Stimulated activated CD8-positive, alpha-beta memory T cell treated with anti-CD3 and anti-CD28 coated beads, Interleukin-15, amount 100 ng/mL, for 4 hours (primary cell): ENCODE results near the gene PRKCQ.
"Not testable (repeated sequence)": the region's sequence is repeated elsewhere in the genome, so short reads cannot be mapped to it uniquely, and the experiment has no call there.

Source experiments
- DNase-seq, 2 donors: peaks; one replicate each; pipeline ENCODE4 v3.0.0-alpha.2; 2020; ENCODE audit warnings: low read depth in 2 of 2

The PRKCQ gene

DNA sequence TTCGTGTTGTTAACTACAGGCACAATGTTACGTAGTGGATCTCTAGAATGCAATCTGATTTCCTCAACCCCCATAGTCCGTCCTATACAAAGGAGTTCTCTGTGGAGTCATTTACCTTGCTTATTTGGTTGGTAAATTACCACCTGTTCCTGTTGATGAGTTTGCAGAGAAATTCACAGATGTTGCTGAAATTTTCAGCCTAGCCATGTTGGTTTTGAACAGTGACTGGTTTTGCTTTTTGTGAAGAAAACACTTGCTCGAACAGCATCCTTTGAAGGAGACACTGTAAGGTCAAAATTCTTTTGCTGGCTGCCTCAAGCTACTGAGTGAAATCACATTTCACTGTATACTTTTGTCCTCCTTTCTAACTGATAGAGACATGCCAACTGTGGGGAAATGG lies 15.4 kb upstream of the PRKCQ start:
- no peak for DNase-seq

DNA sequence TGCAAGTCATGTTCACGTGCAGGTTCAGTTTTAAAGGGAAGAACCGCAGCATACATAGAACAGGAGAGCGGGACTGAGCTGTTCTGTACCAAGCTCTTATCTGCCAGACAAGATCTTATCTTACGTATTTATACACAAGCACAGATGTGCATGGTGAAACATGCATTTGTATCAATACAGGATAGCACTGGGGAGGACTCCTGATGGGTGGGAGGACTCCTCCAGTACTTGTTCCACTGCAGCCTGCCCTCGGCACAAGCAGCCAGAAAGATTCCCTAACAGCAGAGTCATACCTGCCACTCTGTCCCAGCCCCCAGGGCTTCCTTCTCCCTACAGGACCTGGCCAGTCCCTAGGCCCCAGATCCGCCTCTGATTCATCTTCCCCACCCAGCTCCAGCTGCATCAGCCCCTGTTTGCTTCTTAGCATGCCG lies 13.2 kb upstream of the PRKCQ start:
- DNase-seq: no peak

DNA sequence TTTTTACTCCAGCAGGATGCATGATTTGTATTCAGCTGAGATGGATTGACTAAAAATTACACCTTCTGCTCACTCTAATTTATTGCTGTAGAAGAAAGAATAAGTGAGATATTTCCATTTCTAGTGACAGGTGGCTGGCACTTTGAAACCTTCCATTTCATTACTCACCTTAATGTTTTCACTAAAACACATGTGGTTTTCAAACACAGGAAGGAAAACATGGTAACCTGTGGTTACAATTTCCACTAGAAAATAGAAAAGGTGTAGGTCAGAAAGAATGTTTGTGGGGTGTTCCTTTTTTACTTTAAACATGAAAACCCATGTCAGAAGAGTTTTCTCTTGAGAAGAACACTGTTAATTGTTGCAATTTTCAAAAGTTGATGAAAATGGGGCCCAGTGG lies 12.0 kb upstream of the PRKCQ start:
- no peak for DNase-seq

DNA sequence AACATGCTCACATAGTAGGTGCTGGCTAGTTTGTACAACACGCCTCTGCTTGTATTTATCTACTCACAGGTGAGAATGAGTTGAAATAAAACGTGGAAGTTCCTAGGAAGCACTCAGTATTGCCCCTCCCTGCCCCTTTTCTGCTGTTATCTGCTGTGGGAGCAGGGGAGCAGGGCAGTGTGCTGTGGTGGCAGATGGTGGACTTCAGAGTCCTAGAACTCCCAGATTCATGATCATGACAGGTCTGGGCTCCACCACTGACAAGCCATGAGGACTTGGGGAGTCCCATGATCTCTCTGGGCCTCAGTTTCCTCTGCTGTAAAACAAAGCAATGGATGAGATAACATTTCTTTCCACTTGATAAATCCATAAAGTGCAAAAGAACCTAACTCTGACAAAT lies 11.6 kb upstream of the PRKCQ start:
- no peak for DNase-seq

DNA sequence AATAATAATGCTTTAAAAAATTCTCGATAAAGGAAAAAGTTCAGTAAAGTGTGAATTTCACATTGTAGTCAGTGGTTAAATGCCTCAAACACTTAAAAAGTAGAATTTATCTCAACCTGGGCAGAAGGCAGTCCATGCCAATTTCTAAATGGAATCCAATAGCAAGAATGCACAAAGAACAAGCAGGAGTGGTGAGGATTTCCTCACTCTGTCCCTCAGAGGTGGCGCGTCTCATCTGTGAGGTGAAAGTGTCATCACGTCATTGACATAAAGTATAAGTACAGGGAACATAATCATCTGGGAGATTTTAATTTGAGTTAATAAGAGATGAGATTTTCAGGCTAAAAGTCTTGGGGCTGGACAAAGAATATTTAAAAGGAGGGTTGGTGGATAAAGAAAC lies 10.0 kb upstream of the PRKCQ start:
- DNase-seq: no peak

DNA sequence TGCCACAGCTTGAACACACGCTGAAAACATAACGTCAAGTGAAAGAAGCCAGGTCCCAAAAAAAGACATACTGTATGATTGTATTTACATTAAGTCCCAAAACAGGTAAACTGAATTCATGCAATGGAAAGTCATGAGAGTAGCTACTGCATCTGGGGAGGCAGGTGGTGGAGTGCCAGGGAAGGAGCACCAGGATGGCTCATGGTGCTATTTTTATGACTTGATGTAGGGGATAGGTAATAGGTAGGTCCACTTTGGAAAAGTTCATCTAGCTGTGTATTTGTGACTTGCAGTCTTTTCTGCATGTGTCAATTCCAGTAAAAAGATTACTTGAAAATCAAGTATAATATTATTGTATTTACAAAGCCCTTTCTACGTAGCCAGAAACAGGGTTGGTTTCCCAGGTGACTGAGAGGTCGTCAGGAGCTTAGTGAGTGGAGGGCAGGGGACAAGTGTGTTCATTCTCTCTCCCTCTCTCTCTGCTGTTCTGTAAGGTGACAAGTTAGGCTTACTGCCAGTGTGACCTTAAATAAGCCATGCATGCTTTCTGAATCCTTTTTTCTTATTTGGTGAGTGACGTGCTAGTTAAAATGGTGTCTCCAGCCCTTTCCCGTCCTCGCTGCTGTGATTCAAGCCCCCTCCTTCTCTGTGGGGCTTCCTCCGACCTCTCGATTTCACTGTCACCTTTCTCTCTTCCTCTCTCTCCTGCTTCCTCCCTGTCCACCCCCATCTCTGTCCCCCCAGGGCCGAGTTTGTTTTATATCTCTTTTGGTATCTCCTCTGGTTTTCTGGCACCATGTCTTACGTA lies 9.4 kb upstream of the PRKCQ start:
- DNase-seq: no peak

DNA sequence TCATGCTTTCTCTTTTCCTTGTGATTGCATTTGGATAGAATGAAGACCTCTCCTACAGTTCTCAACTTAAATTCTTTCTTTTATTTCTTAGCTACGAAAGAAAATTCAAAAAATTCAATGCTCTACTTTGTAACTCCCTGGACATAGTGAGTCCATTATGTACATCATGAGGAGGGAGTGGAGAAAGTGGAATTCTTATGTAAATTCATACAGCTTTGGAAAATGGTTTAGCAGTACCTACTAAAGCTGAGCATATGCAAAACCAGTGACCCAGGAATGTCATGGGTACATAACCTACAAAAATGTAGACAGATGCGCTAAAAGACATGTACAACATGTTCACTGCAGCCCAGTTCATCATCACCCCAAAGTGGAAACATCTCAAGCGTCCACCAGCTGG lies 8.8 kb upstream of the PRKCQ start:
- no peak for DNase-seq

DNA sequence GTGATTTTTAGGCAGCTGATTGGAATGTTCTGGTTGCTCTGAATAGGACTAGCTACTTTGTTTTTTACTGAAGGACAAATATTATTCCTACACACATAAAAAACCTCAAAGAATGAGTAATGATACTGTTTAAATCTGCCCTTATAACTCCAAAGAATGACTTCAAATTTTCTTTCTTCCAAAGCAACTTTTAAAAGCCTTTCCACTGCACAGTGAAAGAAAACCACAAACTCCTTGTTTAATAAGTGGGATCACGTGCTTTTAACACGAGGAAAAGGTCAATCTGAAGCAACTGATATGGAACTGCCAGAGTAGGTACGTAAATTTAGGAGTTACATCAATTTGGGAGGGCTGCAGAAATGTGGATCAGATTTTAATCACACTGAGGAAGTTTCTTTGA lies 8.0 kb upstream of the PRKCQ start:
- DNase-seq: no peak

DNA sequence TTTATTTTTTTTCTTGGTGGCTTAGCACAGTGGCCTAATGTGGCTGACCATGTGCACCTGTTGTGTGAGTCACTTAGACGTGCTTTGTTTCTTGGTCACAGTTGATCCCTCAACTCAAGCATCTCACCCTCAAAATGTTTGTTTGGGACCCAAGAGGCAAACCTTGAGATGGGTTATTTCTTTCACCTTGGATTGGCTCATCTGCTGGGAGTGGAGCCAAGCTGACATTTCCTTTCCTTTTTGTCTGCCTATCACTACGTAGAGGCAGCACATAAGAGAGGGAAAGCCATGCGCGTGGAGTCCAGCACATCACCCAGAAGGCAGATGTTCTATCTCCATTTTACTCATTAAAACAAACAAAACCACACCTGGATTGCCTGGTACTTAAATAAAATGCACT lies 6.4 kb upstream of the PRKCQ start:
- no peak for DNase-seq

DNA sequence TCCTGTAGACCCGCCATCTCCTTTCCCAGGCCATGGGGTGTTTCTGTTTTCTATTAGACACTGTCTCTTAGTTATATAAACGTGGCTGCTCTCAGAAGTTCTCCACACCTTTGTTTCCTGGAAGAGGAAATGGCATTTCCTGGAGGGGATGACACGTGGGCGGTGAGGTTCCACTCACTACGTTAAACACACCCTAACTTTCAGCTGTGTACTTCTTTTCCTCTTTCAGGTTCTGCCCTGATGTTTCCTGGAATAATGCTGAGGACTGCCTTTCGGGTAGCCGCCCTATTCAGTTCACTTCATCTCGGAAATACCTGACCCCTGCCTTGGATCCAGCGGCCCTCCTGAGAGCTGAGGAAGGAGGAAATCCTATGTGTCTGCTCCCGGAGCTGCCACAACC lies 3.4 kb upstream of the PRKCQ start:
- peak; percentile 71 to 82 for DNase-seq

DNA sequence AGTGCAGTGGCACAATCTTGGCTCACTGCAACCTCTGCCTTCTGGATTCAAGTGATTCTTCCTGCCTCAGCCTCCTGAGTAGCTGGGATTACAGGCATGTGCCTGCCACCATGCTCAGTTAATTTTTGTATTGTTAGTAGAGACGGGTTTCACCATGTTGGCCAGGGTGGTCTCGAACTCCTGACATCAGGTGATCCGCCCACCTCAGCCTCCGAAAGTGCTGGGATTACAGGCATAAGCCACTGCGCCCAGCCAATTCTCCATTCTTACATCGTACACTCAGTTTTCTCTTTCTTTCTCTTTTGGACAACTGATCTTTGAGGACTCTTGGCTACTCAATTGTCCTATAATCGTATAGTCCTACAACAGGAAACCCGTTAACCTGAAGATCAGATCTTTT lies 2.8 kb upstream of the PRKCQ start:
- not testable (repeated sequence) for DNase-seq

DNA sequence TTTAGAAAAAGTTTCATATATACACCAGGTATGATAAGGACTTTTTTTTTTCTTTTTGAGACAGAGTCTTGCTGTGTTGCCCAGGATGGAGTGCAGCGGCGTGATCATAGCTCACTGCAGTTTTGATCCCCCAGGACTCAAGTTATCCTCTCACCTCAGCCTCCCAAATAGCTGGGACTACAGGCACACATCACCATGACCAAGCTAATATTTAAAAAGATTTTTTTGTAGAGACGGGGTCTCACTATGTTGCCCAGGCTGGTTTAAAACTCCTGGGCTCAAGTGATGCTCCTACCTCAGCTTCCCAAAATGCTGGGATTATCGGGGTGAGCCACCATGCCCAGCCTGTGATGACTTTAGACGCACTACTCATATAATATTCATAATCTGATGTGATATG lies 2.2 kb upstream of the PRKCQ start:
- no peak for DNase-seq

DNA sequence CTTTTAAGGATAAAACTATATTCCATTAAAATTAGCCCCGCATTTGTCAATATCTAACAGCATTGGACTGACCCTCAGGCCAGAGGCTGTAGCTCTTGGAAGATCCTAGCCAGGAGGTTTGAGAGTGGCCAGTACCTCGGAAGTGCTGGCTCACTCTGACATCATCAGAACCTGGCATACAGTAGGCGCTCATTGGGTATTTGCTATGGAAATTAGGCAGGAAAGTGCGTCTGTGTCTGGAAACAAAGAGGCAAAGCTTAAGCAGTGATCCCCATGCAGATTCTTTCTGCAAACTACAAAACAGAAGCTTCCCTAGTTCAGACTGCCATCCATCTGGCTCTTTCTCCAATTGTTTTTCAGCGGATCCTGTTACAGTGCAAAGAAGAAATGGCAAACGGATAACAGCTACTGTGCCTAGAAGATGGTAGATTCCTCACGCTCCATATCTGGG lies 1.7 kb upstream of the PRKCQ start:
- no peak for DNase-seq

DNA sequence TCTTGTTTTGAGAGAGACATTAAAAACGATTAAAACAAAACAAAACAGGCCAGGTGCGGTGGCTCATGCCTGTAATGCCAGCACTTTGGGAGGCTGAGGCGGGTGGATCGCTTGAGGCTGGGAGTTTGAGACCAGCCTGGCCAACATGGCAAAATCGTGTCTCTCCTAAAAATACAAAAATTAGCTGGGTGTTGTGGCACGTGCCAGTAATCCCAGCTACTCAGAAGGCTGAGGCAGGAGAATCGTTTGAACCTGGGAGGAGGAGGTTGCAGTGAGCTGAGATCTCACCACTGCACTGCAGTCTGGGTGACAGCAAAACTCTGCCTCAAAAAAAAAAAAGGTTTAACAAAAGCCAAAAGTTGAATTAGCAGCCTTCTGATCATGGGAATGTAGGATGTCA lies 1.1 kb upstream of the PRKCQ start:
- DNase-seq: not testable (repeated sequence)

DNA sequence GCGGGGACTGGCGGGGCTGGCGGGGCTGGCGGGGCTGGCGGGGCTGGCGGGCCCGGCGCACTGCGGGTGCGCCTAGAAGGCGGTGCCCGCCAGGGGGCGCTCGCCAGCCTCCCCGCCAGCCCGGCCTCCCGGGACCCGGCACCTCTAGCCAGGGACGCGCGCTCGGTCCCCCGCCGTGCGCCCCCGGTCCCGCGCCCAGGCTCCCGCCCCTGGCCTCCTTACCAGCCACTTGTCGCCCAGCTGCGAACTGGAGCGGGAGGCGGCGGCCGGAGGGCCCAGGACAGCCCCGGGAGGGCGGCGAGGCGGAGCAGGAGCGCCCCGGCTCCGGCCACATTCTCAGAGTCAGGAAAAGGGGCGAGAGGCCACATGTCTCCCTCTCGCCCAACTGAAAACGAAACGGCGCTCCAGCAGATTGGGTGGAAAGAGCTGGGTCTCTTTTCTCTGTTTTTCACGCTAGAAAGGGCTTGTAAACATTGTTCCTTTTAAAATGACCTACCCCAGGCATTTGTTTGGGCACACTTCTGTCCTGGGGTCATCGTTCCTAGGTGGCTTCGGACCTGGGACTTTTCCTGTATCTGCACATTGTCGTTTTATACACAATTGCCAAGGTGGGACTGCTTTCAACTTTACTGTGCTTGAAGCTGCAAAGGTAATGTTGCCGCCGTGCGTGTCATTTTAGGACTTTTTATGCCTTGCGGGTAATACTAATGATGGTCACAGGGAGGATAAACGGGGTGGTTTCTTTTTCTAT lies 378 bp upstream of the PRKCQ start:
- DNase-seq: peak; percentile 62 to 75

DNA sequence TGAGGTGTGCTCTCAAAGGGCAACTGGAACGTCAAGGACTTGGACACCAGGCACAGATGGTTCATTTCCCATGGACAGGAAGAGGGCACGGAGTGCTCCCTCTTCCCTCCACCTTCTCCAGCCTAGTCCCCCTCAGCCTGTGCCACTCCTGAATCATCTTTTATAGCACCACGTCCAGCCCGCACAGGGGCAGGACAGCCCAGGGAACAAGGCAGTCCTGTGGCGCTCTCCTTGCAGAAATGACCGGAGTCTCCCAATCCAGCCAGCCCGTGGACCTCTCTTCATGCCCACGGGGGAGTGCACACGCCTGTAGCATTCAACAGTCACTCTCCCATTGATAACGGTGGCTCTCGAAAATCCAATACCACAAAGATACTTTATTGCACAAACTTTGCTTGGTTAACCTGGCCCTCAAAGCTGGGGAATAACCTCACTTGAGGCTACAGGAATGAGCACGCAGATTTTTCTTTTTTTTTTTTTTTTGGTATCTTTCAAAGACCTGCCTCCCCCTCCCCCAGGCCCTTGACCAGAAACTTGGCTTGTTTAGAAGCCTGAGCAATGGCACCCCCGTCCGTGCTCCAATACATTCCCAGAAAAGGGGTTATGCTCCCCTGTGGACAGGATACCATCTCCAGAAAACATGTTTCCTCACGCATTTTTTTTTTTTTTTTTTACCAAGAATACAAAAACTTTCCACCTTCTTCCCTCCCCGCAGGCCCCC lies 733 bp downstream of the PRKCQ start:
- no peak for DNase-seq

DNA sequence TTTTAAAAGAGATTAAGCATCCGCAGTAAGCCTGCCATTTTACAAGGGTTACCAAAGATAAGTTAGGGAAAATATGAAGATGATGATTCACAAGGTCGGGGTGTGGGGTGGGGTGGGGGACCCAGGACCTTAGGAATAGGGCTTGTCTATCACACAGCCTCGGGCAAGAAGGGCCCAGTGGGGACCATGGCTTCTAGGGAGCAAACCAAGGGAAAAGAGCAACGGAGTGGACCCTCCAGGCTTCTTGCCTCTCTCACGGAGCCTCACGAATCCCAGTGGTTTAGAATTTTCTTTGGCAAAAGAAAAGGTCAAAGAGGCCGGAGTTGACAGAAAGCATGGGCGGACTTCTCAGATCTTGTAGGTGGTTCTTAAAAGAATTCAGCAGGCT lies 1.3 kb downstream of the PRKCQ start:
- no peak for DNase-seq

DNA sequence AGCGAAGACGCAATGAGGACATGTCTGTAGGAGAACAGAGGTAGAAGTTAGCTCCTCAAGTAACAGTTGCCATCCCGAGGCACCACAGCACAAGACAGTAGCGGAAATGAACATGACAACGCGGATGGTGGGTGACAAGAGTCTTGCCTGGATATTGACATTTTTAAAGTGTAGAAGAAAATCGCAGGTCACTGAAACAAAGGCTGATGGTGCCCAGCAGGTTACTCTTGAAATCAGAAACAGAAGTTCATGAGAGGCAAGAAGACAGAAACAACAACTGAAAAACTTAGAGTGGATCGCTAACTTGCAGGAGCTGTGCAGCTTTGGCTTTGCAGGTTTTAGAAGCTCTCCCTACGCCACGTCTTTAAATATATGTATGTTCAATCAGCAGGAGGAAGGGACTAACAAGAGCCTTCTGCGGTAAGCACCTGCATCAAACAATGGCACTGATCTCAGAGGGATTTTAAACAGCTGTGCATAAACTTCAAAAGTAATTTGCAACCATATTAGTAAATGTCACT lies 1.8 kb downstream of the PRKCQ start:
- DNase-seq: no peak

DNA sequence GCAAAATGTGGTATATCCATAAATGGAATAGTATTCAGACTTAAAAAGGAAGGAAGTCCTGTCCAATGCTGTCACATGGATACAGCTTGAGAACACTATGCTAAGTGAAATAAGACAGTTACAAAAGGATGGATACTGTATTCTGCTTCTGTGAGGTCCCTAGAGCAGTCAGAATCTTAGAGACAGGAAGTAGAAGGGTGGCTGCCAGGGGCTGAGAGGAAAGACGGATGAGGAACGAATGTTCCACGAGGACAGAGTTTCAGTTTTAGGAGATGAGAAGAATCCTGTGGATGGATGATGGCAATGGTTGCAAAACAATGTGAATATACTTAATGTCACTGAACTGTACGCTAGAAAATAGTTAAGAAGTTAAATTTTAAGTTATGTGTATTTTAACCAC lies 3.8 kb downstream of the PRKCQ start:
- no peak for DNase-seq

DNA sequence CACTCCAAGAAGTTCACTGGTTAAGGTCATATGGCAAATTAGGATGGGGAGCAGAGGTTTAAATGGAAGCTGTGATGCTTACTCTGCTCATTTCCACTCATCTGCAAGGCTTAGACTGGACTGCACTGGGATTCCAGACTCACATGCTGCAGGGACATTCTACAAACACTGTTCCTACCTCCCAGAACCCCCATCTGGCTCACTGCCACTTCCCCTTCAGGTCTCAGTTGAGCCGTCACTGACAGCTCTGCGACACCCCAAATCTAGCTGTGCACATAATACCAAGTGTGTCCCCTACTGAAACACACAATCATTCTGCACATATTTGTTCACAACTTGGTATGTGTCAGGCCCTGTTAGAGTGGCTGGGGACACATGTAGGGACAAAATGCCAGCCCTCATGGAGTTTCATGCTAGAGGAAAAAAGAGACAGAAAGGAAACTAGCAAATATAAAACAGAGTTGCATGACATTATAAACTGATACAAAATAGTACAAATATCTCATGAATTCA lies 5.4 kb downstream of the PRKCQ start:
- no peak for DNase-seq

DNA sequence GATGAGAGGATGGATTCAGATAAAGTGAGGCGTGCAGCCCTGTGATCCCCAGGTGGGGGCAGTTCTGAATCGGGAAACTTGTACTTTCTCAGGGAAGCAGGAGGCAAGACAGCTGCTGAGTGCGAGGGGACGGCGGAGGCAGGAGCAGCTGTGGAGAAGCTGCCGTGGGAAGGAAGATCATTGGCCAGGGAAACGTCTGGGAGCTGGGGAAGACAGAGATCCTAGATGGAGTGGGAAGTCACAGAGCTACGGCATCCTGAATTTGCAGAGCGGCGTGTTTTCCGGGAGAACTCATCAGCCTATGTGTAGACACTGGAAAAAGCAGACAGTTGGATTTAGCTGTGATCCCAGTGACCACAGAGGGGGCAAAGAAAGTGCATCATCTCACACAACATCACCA lies 9.2 kb downstream of the PRKCQ start:
- no peak for DNase-seq

DNA sequence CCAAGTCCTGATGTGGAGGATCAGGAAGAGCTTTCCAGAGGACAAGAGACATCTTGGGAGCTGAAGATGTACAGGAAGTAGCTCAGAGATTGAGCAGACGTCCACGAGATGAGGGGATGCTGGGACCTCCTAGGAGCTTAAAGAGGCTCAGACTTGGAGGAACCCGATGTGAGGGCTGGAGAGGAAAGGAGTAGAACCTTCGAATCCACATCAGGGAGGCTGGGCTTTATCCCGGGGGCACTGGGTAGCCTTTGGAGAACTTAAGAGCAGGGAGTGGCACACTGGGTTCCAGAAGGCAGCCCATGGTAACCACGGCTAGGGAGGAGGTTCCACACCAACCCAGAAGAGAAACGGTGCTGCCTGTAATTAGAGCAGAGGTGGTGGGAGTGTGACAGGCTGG lies 10.8 kb downstream of the PRKCQ start:
- no peak for DNase-seq
